Measurements from ENCODE around the gene CTSK.
A peak's percentile ranks its signal among the peaks of the same experiment; 100 is the strongest.

The CTSK gene

DNA sequence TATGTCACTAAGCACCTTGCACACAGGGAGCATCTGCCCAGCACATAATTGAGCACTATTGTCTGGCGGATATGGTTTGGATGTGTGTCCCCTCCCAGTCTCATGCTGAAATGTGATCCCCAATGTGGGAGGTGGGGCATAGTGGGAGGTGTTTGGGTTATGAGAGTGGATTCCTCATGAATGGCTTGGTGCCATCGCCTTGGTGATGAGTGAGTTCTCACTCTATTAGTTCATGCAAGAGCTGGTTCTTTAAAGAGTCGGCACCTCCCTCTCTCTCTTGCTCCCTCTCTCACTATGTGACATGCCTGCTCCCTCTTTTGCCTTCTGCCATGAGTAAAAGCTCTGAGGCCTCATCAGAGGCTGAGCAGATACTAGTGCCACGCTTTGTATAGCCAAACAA lies 9.5 kb downstream of the CTSK start (continued):
- TF ChIP-seq ZNF768 (tag by site-specific recombination; IDR thresholded peaks at IDR 0.05) = no peak
- no peak for TF ChIP-seq ZNF549 (tag by site-specific recombination; IDR thresholded peaks at IDR 0.05)
- no peak for TF ChIP-seq ZNF777 (tag by site-specific recombination; IDR thresholded peaks at IDR 0.05; ENCODE audit: borderline replicate concordance)
- no peak for TF ChIP-seq ZNF791 (tag by site-specific recombination; IDR thresholded peaks at IDR 0.05)
- no peak for TF ChIP-seq ZNF37A (tag by site-specific recombination; IDR thresholded peaks at IDR 0.05)
- no peak for TF ChIP-seq ZNF311 (tag by site-specific recombination; IDR thresholded peaks at IDR 0.05; ENCODE audit: borderline replicate concordance)
- TF ChIP-seq, protein P1, sequence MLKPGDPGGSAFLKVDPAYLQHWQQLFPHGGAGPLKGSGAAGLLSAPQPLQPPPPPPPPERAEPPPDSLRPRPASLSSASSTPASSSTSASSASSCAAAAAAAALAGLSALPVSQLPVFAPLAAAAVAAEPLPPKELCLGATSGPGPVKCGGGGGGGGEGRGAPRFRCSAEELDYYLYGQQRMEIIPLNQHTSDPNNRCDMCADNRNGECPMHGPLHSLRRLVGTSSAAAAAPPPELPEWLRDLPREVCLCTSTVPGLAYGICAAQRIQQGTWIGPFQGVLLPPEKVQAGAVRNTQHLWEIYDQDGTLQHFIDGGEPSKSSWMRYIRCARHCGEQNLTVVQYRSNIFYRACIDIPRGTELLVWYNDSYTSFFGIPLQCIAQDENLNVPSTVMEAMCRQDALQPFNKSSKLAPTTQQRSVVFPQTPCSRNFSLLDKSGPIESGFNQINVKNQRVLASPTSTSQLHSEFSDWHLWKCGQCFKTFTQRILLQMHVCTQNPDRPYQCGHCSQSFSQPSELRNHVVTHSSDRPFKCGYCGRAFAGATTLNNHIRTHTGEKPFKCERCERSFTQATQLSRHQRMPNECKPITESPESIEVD (tag by site-specific recombination; IDR thresholded peaks at IDR 0.05) = no peak
- no peak for TF ChIP-seq ZNF501 (tag by site-specific recombination; IDR thresholded peaks at IDR 0.05)
- peak; percentile 88 for TF ChIP-seq ZFHX2 (tag by site-specific recombination; conservative IDR thresholded peaks at IDR 0.05)
- no peak for TF ChIP-seq HOXA7 (CRISPR knock-in tag; IDR thresholded peaks at IDR 0.05; ENCODE audit: borderline replicate concordance)
- 0 out of 2 replicates have a peak, but pooled peaks have one; percentile 29 for TF ChIP-seq SP7 (tag by site-specific recombination; IDR thresholded peaks at IDR 0.05)
- TF ChIP-seq SCRT1 (tag by site-specific recombination; IDR thresholded peaks at IDR 0.05; ENCODE audit: borderline replicate concordance) = no peak
- no peak for TF ChIP-seq ZNF843 (tag by site-specific recombination; IDR thresholded peaks at IDR 0.05)
- TF ChIP-seq ZNF121 (tag by site-specific recombination; IDR thresholded peaks at IDR 0.05) = no peak
- TF ChIP-seq, protein P2, sequence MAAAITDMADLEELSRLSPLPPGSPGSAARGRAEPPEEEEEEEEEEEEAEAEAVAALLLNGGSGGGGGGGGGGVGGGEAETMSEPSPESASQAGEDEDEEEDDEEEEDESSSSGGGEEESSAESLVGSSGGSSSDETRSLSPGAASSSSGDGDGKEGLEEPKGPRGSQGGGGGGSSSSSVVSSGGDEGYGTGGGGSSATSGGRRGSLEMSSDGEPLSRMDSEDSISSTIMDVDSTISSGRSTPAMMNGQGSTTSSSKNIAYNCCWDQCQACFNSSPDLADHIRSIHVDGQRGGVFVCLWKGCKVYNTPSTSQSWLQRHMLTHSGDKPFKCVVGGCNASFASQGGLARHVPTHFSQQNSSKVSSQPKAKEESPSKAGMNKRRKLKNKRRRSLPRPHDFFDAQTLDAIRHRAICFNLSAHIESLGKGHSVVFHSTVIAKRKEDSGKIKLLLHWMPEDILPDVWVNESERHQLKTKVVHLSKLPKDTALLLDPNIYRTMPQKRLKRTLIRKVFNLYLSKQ (tag by site-specific recombination; IDR thresholded peaks at IDR 0.05; ENCODE audit: borderline replicate concordance) = no peak
- TF ChIP-seq TRIM28 (IDR thresholded peaks at IDR 0.05; ENCODE audit: borderline replicate concordance, low read length) = peak; percentile 46; the same call in 1 of the 2 replicates
- TF ChIP-seq ZNF169 (tag by site-specific recombination; IDR thresholded peaks at IDR 0.05) = no peak
- TF ChIP-seq ZBTB21 (tag by site-specific recombination; IDR thresholded peaks at IDR 0.05) = no peak
- no peak for TF ChIP-seq ZIC2 (tag by site-specific recombination; IDR thresholded peaks at IDR 0.05)
- no peak for TF ChIP-seq ZNF24 (tag by site-specific recombination; IDR thresholded peaks at IDR 0.05)
- no peak for TF ChIP-seq ZNF274 (IDR thresholded peaks at IDR 0.05; ENCODE audit: low read length)
- peak; percentile 67; the same call in 1 of the 2 replicates for TF ChIP-seq ZNF274 (tag by site-specific recombination; IDR thresholded peaks at IDR 0.05; ENCODE audit: borderline replicate concordance)
- TF ChIP-seq ZNF629 (tag by site-specific recombination; IDR thresholded peaks at IDR 0.05) = 0 out of 2 replicates have a peak, but pooled peaks have one; percentile 20
- no peak for TF ChIP-seq ZNF112 (tag by site-specific recombination; IDR thresholded peaks at IDR 0.05)
- TF ChIP-seq, protein P3, sequence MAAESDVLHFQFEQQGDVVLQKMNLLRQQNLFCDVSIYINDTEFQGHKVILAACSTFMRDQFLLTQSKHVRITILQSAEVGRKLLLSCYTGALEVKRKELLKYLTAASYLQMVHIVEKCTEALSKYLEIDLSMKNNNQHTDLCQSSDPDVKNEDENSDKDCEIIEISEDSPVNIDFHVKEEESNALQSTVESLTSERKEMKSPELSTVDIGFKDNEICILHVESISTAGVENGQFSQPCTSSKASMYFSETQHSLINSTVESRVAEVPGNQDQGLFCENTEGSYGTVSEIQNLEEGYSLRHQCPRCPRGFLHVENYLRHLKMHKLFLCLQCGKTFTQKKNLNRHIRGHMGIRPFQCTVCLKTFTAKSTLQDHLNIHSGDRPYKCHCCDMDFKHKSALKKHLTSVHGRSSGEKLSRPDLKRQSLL (tag by site-specific recombination; IDR thresholded peaks at IDR 0.05) = no peak
- TF ChIP-seq ZNF521 (tag by site-specific recombination; IDR thresholded peaks at IDR 0.05) = no peak
- TF ChIP-seq ZNF324 (tag by site-specific recombination; IDR thresholded peaks at IDR 0.05) = no peak
- TF ChIP-seq ZNF16 (tag by site-specific recombination; IDR thresholded peaks at IDR 0.05; ENCODE audit: low read depth) = no peak
- TF ChIP-seq ZNF600 (tag by site-specific recombination; IDR thresholded peaks at IDR 0.05) = no peak
- TF ChIP-seq ZNF596 (tag by site-specific recombination; IDR thresholded peaks at IDR 0.05) = peak; percentile 74
- TF ChIP-seq, protein P4, sequence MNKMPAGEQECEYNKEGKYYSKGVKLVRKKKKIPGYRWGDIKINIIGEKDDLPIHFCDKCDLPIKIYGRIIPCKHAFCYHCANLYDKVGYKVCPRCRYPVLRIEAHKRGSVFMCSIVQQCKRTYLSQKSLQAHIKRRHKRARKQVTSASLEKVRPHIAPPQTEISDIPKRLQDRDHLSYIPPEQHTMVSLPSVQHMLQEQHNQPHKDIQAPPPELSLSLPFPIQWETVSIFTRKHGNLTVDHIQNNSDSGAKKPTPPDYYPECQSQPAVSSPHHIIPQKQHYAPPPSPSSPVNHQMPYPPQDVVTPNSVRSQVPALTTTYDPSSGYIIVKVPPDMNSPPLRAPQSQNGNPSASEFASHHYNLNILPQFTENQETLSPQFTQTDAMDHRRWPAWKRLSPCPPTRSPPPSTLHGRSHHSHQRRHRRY (tag by site-specific recombination; IDR thresholded peaks at IDR 0.05) = no peak
- TF ChIP-seq, protein P5, sequence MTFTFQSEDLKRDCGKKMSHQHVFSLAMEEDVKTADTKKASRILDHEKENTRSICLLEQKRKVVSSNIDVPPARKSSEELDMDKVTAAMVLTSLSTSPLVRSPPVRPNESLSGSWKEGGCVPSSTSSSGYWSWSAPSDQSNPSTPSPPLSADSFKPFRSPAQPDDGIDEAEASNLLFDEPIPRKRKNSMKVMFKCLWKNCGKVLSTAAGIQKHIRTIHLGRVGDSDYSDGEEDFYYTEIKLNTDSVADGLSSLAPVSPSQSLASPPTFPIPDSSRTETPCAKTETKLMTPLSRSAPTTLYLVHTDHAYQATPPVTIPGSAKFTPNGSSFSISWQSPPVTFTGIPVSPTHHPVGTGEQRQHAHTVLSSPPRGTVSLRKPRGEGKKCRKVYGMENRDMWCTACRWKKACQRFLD (tag by site-specific recombination; IDR thresholded peaks at IDR 0.05) = no peak

All from HEK293 (cell line).